Fibroblast of lung (primary cell): ENCODE measurements around the gene UBE2QL1.

Source experiments
- CTCF ChIP-seq, 2 donors: IDR thresholded peaks in 1 of 2; conservative IDR thresholded peaks in 1 of 2; 1 replicate in 1 of 2; 2 replicates in 1 of 2; pipeline ENCODE4 v1.5.1; 2011 to 2012; ENCODE audit warnings: low read length in 2 of 2, control low read depth in 1 of 2, inconsistent platforms in 1 of 2, low read depth in 1 of 2, mild to moderate bottlenecking in 1 of 2
- EZH2 ChIP-seq: IDR thresholded peaks from 2 replicates; pipeline ENCODE4 v1.5.1; 2012; ENCODE audit warnings: low read length, control low read depth, mild to moderate bottlenecking; ENCODE audit errors: missing control alignments

- no peak for TF ChIP-seq CTCF (conservative IDR thresholded peaks at IDR 0.05 in 1 of 2, IDR thresholded peaks at IDR 0.05 in 1 of 2; ENCODE audit: low read depth in 1 of 2, low read length in 2 of 2)
- no peak for TF ChIP-seq EZH2
Measured at GRCh38 chr5:6483880-6484382, 35.3 kb downstream of the UBE2QL1 start.
